WI38 (cell line): ENCODE data around the gene STAT1.

Experiments
- H3K4me3 ChIP-seq: 2 replicates; pipeline ENCODE4 v1.5.1; 2011; ENCODE audit warnings: low read depth, mild to moderate bottlenecking, control low read depth, low read length
- TF ChIP-seq, protein P1 (sequence below): IDR thresholded peaks from 2 replicates; pipeline ENCODE4 v1.5.1; 2012; ENCODE audit warnings: low read depth, mild to moderate bottlenecking, control low read depth, low read length

Gene STAT1

DNA sequence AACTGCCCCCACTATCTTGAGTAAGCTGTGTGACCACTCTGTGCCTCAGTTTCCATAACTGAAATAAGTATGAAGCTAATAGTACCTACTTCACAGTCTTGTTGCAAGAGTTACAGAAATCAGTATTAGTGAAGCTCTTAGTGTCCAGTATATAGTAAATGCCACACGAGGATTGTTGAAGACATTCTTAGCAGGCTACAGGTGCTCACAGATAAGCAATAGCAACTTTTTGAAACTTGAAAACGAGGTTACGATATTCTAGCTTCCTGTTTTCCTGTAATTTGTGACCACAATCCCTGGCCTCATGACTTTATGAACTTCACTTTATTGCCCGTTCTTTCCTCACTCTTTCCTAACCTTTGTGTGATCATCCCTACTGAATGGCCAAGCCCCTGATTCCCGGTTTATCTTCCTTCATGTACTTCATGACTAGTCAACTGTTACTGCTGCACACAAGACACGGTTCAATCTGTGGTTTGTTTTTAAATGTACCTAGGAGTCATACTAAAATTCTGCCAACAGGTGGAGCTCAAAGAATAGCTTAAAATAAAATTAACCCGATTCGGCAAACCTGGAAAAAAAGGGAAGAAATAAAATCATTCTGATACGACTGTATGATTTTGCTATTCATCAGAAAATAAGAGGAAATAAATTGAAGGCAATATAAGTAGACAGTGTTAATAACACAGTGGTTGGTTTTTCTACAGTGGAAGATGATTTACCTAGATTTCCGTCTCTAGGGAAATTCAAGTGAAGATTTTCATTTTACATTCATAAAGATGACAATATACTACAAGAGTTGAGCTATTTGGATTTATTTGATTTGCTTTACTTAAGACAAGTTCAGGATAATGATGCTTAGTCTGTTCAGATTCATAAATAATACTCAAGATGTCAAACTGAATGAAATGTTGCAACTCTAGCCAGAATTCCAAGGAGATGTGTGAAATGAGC lies 38.1 kb upstream of the STAT1 start:
- TF ChIP-seq, protein P1, sequence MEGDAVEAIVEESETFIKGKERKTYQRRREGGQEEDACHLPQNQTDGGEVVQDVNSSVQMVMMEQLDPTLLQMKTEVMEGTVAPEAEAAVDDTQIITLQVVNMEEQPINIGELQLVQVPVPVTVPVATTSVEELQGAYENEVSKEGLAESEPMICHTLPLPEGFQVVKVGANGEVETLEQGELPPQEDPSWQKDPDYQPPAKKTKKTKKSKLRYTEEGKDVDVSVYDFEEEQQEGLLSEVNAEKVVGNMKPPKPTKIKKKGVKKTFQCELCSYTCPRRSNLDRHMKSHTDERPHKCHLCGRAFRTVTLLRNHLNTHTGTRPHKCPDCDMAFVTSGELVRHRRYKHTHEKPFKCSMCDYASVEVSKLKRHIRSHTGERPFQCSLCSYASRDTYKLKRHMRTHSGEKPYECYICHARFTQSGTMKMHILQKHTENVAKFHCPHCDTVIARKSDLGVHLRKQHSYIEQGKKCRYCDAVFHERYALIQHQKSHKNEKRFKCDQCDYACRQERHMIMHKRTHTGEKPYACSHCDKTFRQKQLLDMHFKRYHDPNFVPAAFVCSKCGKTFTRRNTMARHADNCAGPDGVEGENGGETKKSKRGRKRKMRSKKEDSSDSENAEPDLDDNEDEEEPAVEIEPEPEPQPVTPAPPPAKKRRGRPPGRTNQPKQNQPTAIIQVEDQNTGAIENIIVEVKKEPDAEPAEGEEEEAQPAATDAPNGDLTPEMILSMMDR = no peak
- H3K4me3 ChIP-seq = no peak overlapping the region

DNA sequence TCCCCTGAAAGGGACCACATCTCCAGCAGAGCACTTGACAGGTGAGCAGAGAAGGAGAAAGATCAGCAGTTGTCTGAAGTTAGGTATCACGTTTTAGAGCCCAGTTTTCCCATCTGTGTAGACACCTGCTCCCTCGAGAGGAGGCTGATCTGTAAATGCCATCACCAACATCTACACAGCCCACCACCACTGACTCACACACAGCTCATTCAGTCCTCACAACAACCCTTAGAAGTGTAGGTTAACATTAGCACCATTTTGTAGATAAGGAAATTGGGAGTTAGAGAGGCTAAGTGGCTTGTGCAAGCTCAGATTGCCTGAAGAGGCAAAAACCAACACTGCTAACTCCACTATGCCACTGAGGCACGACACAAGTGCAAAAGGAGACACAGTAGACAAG lies 37.2 kb upstream of the STAT1 start:
- TF ChIP-seq, protein P1 = no peak
- H3K4me3 ChIP-seq = no peak overlapping the region

DNA sequence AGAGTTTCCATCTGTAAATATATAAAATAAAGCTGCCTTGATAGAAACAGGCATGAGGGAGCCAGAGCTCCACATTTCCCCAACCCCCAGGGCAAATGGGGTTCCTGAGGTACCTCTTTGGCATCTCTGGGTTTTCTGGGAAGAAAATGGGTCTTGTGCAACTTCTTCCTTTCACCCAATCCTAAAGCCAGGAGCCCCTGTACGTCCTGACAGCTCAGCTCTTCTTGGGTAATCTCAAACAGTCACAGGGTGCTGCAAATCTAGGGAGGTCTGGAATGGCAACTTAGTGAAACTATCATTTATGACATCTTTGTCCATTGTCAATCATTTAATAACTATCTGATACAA lies 36.6 kb upstream of the STAT1 start:
- TF ChIP-seq, protein P1 = no peak
- H3K4me3 ChIP-seq = no peak overlapping the region

DNA sequence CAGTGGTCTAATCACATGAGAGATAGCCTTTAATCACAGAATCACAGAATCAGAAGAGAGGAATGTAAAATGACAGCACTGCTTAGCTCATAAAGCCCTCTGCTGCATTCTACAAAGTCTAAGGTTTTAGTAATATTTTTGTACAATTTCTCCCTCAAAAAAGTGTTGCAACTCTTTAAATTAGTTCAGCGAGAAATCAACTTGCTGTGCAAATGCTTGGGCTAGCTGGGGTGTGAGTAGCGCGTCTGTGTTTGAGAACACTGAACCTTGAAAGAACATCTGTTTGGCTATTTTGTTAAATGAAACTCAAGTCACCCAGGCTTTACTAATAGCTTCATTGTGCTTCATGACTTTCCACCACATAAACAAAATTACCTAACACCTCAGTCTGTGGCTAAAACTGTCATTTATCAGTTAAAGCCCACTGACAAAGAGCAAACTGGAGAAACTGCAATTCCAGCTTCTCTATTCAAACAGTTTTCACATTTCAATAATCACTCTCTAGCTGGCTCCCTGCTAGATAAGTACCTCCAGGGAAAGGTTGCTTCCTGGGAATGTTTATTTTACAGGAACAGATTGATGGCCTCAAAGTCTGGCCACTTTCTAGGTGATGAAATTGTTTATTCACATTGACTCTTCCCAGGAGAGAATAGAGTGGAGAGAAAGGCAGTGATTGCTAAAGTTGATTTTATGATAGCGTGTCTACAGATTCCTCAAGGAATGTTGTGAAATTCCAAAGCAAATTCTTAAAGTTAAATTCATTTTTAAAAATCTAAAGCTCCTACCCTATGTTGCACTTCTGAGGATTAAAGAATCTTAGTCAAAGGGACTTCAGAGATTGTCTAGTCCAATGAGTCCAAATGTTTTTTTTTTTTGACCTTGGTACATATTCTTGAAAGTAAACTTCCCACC lies 36.0 kb upstream of the STAT1 start:
- TF ChIP-seq, protein P1 = no peak
- H3K4me3 ChIP-seq = no peak overlapping the region

DNA sequence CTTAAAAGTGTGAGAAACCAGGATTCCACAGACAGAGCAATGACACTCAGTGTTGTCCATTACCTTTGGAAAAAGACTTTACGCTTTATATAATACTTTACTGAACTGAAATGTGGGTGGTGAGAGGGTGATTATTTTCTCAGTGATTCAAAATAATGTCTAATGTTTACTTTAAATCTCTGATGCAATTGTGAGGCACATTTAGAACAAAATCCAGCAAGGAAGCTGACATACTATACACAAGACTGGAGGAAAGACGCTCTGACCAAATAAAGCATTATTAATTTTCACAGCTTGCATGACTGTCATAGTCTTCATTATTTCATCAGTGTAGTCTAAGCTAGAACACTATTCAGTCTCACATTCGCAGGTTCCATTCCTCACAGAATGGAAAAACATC lies 34.1 kb upstream of the STAT1 start:
- TF ChIP-seq, protein P1 = no peak
- H3K4me3 ChIP-seq = no peak overlapping the region

DNA sequence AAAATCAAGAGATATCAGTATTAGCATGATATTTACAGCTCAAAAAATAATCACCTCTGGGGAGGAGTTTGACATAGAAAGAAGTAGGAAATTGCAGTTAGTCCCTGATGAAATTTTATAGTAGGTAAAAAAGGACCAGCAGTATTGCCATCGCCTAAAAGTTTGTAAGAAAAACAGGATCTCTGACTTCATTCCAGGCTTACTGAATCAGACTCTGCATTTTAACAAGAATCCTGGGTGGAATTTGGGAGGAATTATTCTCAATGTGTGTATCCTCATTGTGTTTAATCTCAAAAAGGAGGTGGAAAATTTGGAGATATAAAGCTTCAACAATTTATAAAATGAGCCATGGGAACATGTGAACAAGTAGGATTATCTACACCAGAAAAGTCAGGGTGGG lies 31.2 kb upstream of the STAT1 start:
- TF ChIP-seq, protein P1 = no peak
- H3K4me3 ChIP-seq = no peak overlapping the region
